Activated CD4-positive, alpha-beta T cell treated with anti-CD3 and anti-CD28 coated beads, Interleukin-2, Interleukin-6, amounts not matched to agents 100 ng/mL and 50 ng/mL, durations not matched to agents 16 hours and 8 hours (primary cell): ENCODE data around the gene HSCB.
"Not testable (repeated sequence)": the region's sequence is repeated elsewhere in the genome, so short reads cannot be mapped to it uniquely, and the experiment has no call there.

Experiments used
- DNase-seq: peaks from one replicate; pipeline ENCODE4 v3.0.0-alpha.2; 2020

HSCB gene, protein sequence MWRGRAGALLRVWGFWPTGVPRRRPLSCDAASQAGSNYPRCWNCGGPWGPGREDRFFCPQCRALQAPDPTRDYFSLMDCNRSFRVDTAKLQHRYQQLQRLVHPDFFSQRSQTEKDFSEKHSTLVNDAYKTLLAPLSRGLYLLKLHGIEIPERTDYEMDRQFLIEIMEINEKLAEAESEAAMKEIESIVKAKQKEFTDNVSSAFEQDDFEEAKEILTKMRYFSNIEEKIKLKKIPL

DNA sequence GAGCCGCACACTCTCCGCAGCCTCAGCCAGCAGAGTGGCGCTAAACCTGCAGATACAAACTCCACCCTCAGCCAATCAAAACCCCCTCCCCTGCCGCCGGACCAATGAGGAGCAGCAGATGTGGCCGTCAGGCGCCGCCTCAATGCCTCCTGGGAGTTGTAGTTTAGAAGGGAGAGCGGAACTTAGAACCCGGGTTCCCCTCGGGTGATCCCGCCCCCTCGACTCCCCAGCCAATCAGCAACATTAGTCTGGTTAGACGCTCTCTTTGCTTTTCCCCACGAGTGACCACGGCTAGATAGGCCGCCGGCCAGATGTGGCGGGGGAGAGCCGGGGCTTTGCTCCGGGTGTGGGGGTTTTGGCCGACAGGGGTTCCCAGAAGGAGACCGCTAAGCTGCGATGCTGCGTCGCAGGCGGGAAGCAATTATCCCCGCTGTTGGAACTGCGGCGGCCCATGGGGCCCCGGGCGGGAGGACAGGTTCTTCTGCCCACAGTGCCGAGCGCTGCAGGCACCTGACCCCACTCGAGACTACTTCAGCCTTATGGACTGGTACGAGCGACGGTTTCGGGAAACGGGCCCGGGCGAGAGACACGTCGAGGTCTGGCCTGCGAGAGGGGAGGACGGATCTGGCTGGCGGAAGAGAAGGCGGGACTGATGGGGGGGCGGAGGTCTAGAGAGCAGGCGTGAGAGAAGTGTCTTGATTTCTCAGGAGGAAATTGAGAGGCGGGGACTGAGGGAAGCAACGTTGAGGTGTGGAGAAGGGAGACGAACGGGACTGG, at the start of gene HSCB, which contains the start of gene CHEK2:
TSS of gene HSCB (plus strand) at position 255 of the 777 bp plus-strand sequence. CDS start at position 312, 57 bp downstream.
TSS of gene CHEK2 (minus strand) at position 36 of the 777 bp plus-strand sequence. CDS start 7,099 bp downstream, outside the sequence.
- DNase-seq, result peak; percentile 99

- not testable (repeated sequence) for DNase-seq
Observed at GRCh38 chr22:28693041-28693760, 48.6 kb upstream of the HSCB start.

- DNase-seq, result no peak
Observed at GRCh38 chr22:28702891-28703290, 38.9 kb upstream of the HSCB start.

GRCh38 chr22:28703436-28703835, 38.4 kb upstream of the HSCB start:
- DNase-seq, result no peak

DNA sequence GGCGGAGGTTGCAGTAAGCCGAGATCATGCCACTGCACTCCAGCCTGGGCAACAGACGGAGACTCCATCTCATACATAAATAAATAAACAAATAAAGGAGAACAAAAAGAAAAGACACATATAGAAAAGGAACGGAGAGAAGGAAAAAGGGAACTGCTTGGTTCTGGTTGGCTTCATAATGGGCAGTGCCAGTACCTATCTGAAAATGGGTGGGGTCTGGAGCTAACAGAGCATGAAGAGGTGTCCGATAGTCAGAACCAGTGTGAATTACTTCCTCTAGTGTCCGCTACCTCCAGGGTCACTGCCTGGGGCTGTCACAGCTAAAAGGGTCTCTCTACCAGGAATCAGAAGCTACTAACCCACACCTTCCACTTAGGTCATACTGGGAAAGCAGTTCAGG, 35.0 kb upstream of the HSCB start:
- DNase-seq, result no peak

DNA sequence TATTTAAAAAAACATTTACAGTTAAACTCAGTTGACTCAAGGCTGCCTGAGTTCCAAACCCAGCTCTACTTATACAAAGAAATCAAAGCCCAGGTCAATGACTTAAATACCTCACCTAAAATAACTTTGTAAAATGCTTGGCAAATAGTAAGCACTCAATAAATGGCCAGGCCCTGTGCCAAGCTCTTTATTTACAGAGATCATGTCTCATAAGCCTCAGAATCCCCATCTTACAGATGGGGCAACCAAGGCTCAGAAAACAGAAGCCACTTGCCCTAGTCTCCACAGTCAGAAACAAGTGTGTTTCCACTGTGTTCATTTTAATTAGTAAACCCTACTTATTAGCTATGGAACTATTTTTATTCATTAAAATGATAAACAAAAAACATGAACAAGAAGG, 31.7 kb upstream of the HSCB start:
- no peak for DNase-seq

DNA sequence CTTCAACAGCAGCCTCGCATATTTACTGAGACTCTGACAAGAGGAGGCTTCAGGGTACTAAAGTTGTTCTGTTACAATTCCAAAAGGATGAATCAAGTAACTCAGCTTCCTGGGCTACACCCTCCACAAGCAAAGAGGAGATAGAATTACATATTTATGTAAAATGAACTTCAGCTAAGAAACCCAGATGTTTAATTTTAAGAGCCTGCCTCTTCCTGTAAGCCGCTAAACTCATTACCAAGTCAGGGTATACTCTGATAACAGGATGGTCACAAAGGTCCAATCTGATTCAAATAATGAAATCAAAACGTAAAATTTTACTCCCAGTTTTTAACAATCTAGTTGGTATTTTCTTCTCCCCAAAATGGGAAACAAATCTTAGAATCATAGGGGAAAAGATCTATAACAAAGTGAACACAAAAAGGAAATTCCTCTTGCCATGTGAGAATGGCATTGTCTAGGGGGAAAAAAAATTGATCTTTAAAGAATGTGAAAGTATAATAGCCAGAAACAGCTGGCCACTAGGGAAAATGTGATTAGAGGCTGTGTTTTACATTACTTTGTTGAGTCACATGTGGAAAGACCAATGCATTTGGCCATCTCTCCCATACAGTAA, 31.2 kb upstream of the HSCB start:
- DNase-seq, result no peak

DNA sequence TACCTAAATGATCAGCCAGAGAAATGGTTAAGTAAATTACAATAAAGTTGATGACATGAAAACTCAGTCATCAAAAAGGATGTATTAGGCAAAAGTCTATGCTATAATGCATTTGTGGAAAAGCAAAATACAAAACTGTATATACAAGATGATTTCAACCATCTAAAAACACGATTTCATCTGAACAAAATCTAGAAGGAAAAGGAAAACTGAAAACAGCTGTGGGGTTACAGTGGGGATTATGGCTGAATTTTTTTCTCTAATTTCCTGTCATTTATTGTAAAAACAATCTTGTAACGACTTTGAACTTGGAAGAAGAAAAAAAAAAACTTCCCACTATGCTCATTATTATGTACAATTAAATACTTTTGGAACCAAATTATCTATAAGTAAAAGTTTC, 30.5 kb upstream of the HSCB start:
- DNase-seq, result no peak

GRCh38 chr22:28711820-28712777, 29.7 kb upstream of the HSCB start:
- DNase-seq, result no peak

GRCh38 chr22:28714043-28714628, 27.7 kb upstream of the HSCB start:
- peak; percentile 56 for DNase-seq

DNA sequence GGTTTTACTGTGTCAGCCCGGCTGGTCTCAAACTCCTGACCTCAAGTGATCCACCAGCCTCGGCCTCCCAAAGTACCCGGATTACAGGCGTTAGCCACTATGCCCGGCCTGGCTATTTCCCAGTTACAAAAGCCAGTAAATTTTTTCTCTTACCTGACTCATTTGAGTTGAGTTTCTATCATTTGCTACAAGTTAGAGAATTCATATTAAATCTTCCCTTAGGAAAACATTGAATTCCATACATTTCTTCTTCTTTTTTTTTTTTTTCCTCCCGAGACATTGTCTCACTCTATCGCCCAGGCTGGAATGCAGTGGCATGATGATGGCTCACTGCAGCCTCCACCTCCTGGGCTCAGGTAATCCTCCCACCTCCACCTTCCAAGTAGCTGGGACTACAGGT, 26.2 kb upstream of the HSCB start:
- DNase-seq, result no peak

DNA sequence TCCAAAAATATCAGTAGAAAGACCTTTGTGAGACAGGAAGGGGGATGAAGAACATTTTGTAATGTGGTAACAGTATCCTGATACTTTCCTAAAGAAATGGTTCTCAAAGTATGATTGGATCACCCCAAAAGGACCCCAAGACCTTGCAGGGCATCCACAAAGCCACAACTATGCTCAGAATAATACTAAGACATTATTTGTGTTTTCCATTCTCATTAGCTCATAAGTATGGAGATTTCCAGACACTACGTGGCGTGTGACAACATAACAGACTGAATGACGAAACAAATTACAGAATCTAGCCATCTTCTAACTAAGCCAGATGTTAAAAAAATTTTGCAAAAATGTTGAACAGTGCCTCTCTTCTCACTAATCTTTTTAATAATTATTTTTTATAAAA, 25.2 kb upstream of the HSCB start:
- no peak for DNase-seq

GRCh38 chr22:28718044-28718443, 23.8 kb upstream of the HSCB start:
- DNase-seq, result peak; percentile 11

DNA sequence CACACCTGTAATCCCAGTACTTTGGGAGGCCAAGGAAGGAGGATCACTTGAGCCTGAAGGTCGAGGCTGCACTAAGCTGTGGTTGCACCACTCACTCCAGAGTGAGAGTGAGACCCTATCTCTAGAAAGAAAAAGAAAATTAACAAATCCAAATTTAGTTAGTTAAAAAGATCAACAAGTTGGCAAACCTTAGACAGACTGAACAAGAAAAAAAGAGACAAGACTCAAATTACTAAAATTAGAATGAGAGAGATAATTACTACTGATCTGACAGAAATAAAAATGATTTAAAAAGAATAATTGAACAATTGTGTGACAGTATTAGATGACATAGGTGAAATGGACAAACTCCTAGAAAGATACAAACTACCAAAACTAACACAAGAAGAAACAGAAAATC, 13.8 kb upstream of the HSCB start:
- DNase-seq, result no peak

- DNase-seq, result no peak
Observed at GRCh38 chr22:28728621-28729313, 13.1 kb upstream of the HSCB start.

DNA sequence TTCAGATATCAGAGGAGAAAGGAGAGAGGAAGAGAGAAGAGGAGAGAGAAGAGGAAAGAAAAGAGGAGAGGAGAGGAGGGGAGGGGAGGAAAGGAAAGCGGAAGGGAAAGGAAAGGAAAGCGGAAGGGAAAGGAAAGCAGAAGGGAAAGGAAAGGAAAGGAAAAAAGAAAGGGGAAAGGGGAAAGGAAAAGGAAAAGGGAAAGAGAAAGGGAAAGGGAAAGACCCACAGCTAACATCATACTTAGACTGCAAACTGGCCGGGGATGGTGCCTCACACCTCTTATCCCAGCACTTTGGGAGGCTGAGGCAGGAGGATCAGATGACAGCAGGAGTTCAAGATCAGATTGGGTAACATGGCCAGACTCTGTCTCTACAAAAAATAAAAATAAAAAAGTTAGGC, 11.7 kb upstream of the HSCB start:
- no peak for DNase-seq

GRCh38 chr22:28734393-28734792, 7.4 kb upstream of the HSCB start:
- DNase-seq, result no peak

DNA sequence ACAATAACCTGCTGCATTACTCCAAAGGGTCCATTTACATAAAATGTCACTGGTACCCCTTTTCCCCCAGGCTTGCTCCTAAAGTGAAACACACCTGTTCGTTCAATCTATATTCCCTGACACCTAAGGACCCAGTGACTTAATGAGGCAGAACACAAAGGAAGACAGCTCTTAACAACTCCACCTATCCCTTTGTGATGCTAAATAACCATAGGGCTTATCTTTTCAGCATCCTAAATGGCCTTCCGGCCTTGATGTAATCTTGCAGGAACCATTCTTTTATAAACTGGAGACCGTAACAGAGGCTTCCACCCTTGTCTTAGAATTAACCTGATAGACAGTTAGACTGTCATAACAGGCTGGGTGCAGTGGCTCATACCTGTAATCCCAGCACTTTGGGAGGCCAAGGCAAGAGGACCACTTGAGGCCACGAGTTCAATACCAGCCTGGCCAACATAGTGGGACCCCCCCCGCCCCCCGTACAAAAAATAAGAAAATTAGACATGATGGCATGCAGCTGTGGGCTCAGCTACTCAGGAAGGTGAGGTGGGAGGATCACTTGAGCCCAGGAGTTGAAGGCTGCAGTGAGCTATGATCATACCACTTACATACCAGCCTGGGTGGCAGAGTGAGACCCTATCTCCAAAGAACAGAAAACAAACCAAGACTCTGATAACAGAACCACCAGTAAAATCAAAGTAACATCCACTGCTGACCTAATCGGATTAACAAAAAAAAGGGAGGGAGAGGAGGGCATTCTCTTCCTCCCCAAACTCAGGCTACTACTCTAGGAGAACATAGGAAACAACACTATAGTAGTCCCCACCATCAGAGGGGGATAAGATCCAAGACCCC, 5.3 kb upstream of the HSCB start:
- no peak for DNase-seq

GRCh38 chr22:28737701-28738100, 4.1 kb upstream of the HSCB start:
- DNase-seq, result no peak

- DNase-seq, result not testable (repeated sequence)
Observed at GRCh38 chr22:28738876-28739275, 3.0 kb upstream of the HSCB start.
